GM12878 (cell line): ENCODE data around the gene ATRN. TPM values are rescaled to one million over a fixed set of nuclear protein-coding genes. Genes with fewer than 3 reads are reported as not detected.

Experiments used
- ATAC-seq: fragments of 200-7000 bp; cut with Tn5 transposase; 3 replicates; pipeline ENCODE4 v1.9.1; 2020; ENCODE audit warnings: mild to moderate bottlenecking, moderate library complexity
- BruUV-seq: library from RNA; stranded (reverse); fragments of 400-500 nt; replicated peaks from 2 replicates; lab custom pipeline; 2021; lab: Mats Ljungman, UMichigan
- CTCF ChIA-PET: fragments of 300-600 bp; sonication (Branson Sonifier 250); formaldehyde crosslinking; extraction: SDS; loops from one replicate; lab custom pipeline; 2021; ENCODE audit warnings: inconsistent platforms; lab: Yijun Ruan, JAX
- POLR2A ChIA-PET: fragments of 350-600 bp; formaldehyde crosslinking; extraction: SDS; loops from one replicate; lab custom pipeline; 2021; ENCODE audit warnings: inconsistent platforms; lab: Charles Lee
- RAD21 ChIA-PET: fragments of 300-600 bp; sonication (Branson Sonifier 250); formaldehyde crosslinking; loops from one replicate; lab custom pipeline; 2023; ENCODE audit warnings: antibody characterized with exemption; ENCODE audit not compliant: unreplicated experiment; lab: Charles Lee
- SMC1A ChIA-PET: fragments of 300-600 bp; sonication (Branson Sonifier 250); formaldehyde crosslinking; loops from one replicate; lab custom pipeline; 2023; ENCODE audit not compliant: unreplicated experiment, uncharacterized antibody; lab: Charles Lee
- DNase-seq: peaks from one replicate; pipeline ENCODE4 v3.0.0-alpha.2; 2011; ENCODE audit warnings: low read depth, low spot score
- FAIRE-seq: peaks from 3 replicates; lab custom pipeline; 2011; peaks lifted over from hg19 to GRCh38; lab: Jason Lieb, UNC
- H2AFZ ChIP-seq: 2 replicates; pipeline ENCODE4 v1.6.0; 2011; ENCODE audit warnings: low read depth, low read length, control low read depth; ENCODE audit not compliant: control insufficient read depth
- H3K27ac ChIP-seq: 2 replicates; pipeline ENCODE4 v1.5.1; 2011; ENCODE audit warnings: control low read depth; ENCODE audit not compliant: control insufficient read depth, insufficient read depth
- H3K27me3 ChIP-seq, 2 experiments: replicated peaks in 1 of 2; 2 replicates each; pipeline versions ENCODE4 v1.6.0 to v1.6.1; 2011; ENCODE audit warnings: low read length in 1 of 2; ENCODE audit not compliant: control insufficient read depth in 2 of 2, insufficient read depth in 2 of 2
- H3K36me3 ChIP-seq, 2 experiments: 2 replicates each; pipeline ENCODE4 v1.5.1; 2011; ENCODE audit warnings: low read length in 1 of 2; ENCODE audit not compliant: control insufficient read depth in 2 of 2, insufficient read depth in 2 of 2
- H3K4me1 ChIP-seq: 2 replicates; pipeline ENCODE4 v1.6.1; 2011; ENCODE audit warnings: mild to moderate bottlenecking, low read length, moderate library complexity, mixed read lengths; ENCODE audit not compliant: control insufficient read depth, insufficient read depth
- H3K4me2 ChIP-seq: 2 replicates; pipeline ENCODE4 v1.6.0; 2011; ENCODE audit warnings: control low read depth; ENCODE audit not compliant: control insufficient read depth, insufficient read depth
- H3K4me3 ChIP-seq: fragments of 200-600 bp; sonication (generic); 2 replicates; pipeline ENCODE4 v1.5.1; 2016
- H3K79me2 ChIP-seq: 2 replicates; pipeline ENCODE4 v1.6.0; 2011; ENCODE audit warnings: low read length; ENCODE audit not compliant: control insufficient read depth, insufficient read depth
- H3K9ac ChIP-seq: 2 replicates; pipeline ENCODE4 v1.8.0; 2011; ENCODE audit warnings: low read length, control low read depth, mixed read lengths; ENCODE audit not compliant: control insufficient read depth, insufficient read depth
- H3K9me3 ChIP-seq: replicated peaks from 3 replicates; pipeline ENCODE4 v1.5.1; 2011; ENCODE audit warnings: mild to moderate bottlenecking, low read length; ENCODE audit not compliant: control insufficient read depth, insufficient read depth
- H4K20me1 ChIP-seq: 2 replicates; pipeline ENCODE4 v1.6.0; 2011; ENCODE audit not compliant: control insufficient read depth, insufficient read depth
- BMI1 ChIP-seq: fragments of 450-650 bp; IDR thresholded peaks from 2 replicates; pipeline ENCODE4 v1.6.1; 2016; ENCODE audit warnings: mild to moderate bottlenecking, moderate library complexity, borderline replicate concordance
- BRCA1 ChIP-seq: IDR thresholded peaks from 2 replicates; pipeline ENCODE4 v1.6.1; 2011; ENCODE audit warnings: low read depth, low read length, improper control_type of control experiment
- CEBPB ChIP-seq, 2 experiments: fragments of 150-350 bp in 1 of 2; IDR thresholded peaks; 2 replicates each; pipeline ENCODE4 v1.6.1; 2012 to 2014; ENCODE audit warnings: low read depth in 2 of 2, low read length in 2 of 2, borderline replicate concordance in 1 of 2, inconsistent platforms in 1 of 2
- EZH2 ChIP-seq: IDR thresholded peaks from 2 replicates; pipeline ENCODE4 v1.6.1; 2012; ENCODE audit warnings: low read depth, mild to moderate bottlenecking, control low read depth, inconsistent platforms, low read length, borderline replicate concordance; ENCODE audit not compliant: control insufficient read depth
- KLF5 ChIP-seq: fragments of 450-650 bp; IDR thresholded peaks from 2 replicates; pipeline ENCODE4 v1.6.1; 2014; ENCODE audit warnings: mild to moderate bottlenecking; ENCODE audit not compliant: partially characterized antibody
- LARP7 ChIP-seq: fragments of 450-650 bp; IDR thresholded peaks from 2 replicates; pipeline ENCODE4 v1.6.1; 2017; ENCODE audit warnings: mild to moderate bottlenecking
- MEF2A ChIP-seq: IDR thresholded peaks from 2 replicates; pipeline ENCODE4 v1.6.1; 2011; ENCODE audit warnings: low read depth, mild to moderate bottlenecking, low read length, moderate library complexity; ENCODE audit not compliant: insufficient read depth
- MTA2 ChIP-seq: fragments of 450-650 bp; IDR thresholded peaks from 2 replicates; pipeline ENCODE4 v1.6.1; 2016; ENCODE audit warnings: low read depth, mild to moderate bottlenecking, moderate library complexity
- NFYB ChIP-seq: IDR thresholded peaks from 2 replicates; pipeline ENCODE4 v1.6.1; 2011; ENCODE audit warnings: low read depth, mild to moderate bottlenecking, low read length, improper control_type of control experiment, moderate library complexity; ENCODE audit not compliant: insufficient read depth
- POLR2A ChIP-seq: IDR thresholded peaks from 2 replicates; pipeline ENCODE4 v1.6.1; 2011; ENCODE audit warnings: low read depth, mild to moderate bottlenecking, low read length
- POU2F2 ChIP-seq: IDR thresholded peaks from 3 replicates; pipeline ENCODE4 v1.6.1; 2011; ENCODE audit warnings: low read depth, mild to moderate bottlenecking, low read length, borderline replicate concordance
- RUNX3 ChIP-seq: IDR thresholded peaks from 2 replicates; pipeline ENCODE4 v1.6.1; 2012; ENCODE audit warnings: low read length, inconsistent platforms
- SREBF1 ChIP-seq: IDR thresholded peaks from 2 replicates; pipeline ENCODE4 v1.6.1; 2012; ENCODE audit warnings: mild to moderate bottlenecking, low read length
- STAT3 ChIP-seq: IDR thresholded peaks from 2 replicates; pipeline ENCODE4 v1.6.1; 2011; ENCODE audit warnings: low read depth, low read length, improper control_type of control experiment
- YBX1 ChIP-seq: fragments of 450-650 bp; IDR thresholded peaks from 2 replicates; pipeline ENCODE4 v1.6.1; 2016; ENCODE audit warnings: antibody characterized with exemption
- ZZZ3 ChIP-seq: IDR thresholded peaks from 2 replicates; pipeline ENCODE4 v1.6.1; 2011; ENCODE audit warnings: low read depth; ENCODE audit not compliant: control insufficient read depth, insufficient read length
- WGBS: methylation state at CpG from one replicate; pipeline ENCODE4 v1.1.6; 2016; ENCODE audit warnings: low lambda C conversion rate; ENCODE audit not compliant: insufficient replicate concordance, insufficient coverage; ENCODE audit errors: missing lambda C conversion rate; 5-methylcytosine and 5-hydroxymethylcytosine counted together
- in situ Hi-C: fragments of 300-500 bp; cut with MboI; formaldehyde crosslinking; loops from 9 replicates; pipeline ENCODE4 v1.14.3; 2018; ENCODE audit warnings: mixed read lengths
- intact Hi-C: fragments of 100-400 bp; cut with micrococcal nuclease; formaldehyde crosslinking; loops from one replicate; pipeline ENCODE4 v1.14.2; 2022; ENCODE audit not compliant: unreplicated experiment
- polyA plus RNA-seq, 11 experiments: library from polyadenylated mRNA; depleted of rRNA in 4 of 11; unstranded in 6 of 11; stranded (reverse) in 5 of 11; fragments of >200 nt; fragmentation: Nextera tagmentation in 4 of 11; fragmentation: Illumina TruSeq in 1 of 11; extraction: Ambion mirVana in 4 of 11; extraction: Trizol in 1 of 11; gene quantifications; 1 replicate in 1 of 11; 2 replicates in 10 of 11; pipeline versions ENCODE4 v1.2.1 to v1.2.3, GENCODE V29; 2011 to 2016; ENCODE audit warnings: inconsistent platforms in 2 of 11, missing spikeins in 2 of 11, low read depth in 1 of 11
- total RNA-seq, 4 experiments: library from RNA; depleted of rRNA in 3 of 4; stranded (reverse); fragments of >200 nt in 3 of 4; fragmentation: Illumina TruSeq in 1 of 4; extraction: Trizol in 1 of 4; gene quantifications; 2 replicates each; pipeline versions ENCODE4 v1.2.1 to v1.2.3, GENCODE V29; 2013 to 2021
- TF ChIP-seq, protein P1 (sequence below): IDR thresholded peaks from 2 replicates; pipeline ENCODE4 v1.6.1; 2011; ENCODE audit warnings: low read depth, mild to moderate bottlenecking, low read length, moderate library complexity, borderline replicate concordance; ENCODE audit errors: extremely low read depth
- TF ChIP-seq, protein P2 (sequence below): fragments of 450-650 bp; formaldehyde crosslinking; IDR thresholded peaks from 2 replicates; pipeline ENCODE4 v1.4.0; 2020; ENCODE audit warnings: mild to moderate bottlenecking, moderate library complexity

The ATRN gene
- total and polyA plus RNA-seq, 10 of the 15 experiments (the other 5 are each of a cell fraction or from before 2014, with no cell fraction given), result 0.71 to 11.6 (median 6.9) TPM

DNA sequence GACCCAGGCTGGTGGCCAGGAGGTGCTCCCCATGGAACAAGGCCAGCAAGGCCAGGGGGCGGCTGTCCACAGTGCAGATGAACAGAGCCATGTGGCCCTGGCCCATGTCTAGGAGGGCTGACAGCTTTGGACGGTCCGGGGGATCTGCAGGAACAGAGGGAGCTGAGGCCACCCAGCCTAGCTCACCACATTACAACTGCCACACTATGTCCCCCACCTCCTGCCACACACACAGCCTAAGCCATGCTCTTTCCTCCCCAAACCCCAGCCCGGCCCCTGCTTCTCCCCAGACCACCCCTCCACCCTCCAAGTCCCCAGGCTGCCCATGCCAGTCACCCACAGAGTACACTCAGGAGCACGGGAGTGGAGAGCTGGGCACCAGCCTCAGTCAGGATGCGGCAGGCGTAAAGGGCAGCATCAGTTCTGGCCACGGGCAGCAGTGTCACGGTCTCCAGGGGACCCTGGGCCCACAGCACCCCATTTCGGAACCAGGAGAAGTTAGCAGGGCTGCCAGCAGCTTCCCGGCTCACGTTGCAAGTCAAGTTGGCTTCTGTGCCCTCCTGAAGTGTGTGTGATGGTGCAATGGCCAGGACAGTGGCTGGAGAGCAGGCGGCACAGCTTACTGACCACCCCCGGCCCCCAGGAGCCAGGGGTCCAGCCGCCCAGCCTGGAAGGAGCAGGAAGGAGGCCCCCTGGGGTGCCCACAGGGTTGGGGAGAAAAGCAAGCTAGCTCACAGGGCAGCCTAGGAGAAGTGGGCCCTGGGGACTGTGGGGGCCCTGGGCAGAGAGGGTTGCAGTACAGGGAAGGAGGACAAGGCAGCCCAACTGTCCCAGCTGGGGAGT lies 226.1 kb downstream of the ATRN start:
- Histone ChIP-seq H3K4me2 (no peak overlapping the region), H3K27me3 (no peaks in the 10 kb centered on the region; a peak in 1 of 4 replicates), H3K27ac (no peak overlapping the region), H2AFZ (no peak overlapping the region), H3K4me3 (no peak overlapping the region), H3K9me3 (peaks cover 1% of the 10 kb centered on the region; the same call in 1 of the 3 replicates), H3K79me2 (no peaks in the 10 kb centered on the region), H4K20me1 (no peaks in the 10 kb centered on the region), H3K4me1 (no peaks in the 10 kb centered on the region), H3K9ac (no peak overlapping the region), H3K36me3 (no peaks in the 10 kb centered on the region)
- CTCF ChIA-PET, result interaction anchor here (0.7 to 2.3 kb wide), 3 partner anchors 10 to 20 kb away, joined by 3 to 8 read pairs (median 5); no protein-coding TSS in a partner anchor
- FAIRE-seq (no peak), ATAC-seq (no peak), DNase-seq (no peak)
- in situ Hi-C loops (no loop called here), intact Hi-C loops (no loop called here)
- RAD21 ChIA-PET, result interaction anchor here (0.7 to 1.6 kb wide), 2 partner anchors 14 to 21 kb away, joined by 3 read pairs; no protein-coding TSS in a partner anchor
- BruUV-seq, result no TSS peak
- WGBS, result 41% methylated on average over 14 of the region's 15 CpGs
- no peak for TF ChIP-seq MEF2A
- no peak for TF ChIP-seq STAT3
- no peak for TF ChIP-seq KLF5
- TF ChIP-seq MTA2, result no peak
- TF ChIP-seq BMI1, result no peak
- TF ChIP-seq, protein P1, sequence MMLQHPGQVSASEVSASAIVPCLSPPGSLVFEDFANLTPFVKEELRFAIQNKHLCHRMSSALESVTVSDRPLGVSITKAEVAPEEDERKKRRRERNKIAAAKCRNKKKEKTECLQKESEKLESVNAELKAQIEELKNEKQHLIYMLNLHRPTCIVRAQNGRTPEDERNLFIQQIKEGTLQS, result no peak
- no peak for TF ChIP-seq CEBPB (IDR thresholded peaks at IDR 0.05; ENCODE audit: borderline replicate concordance in 1 of 2, low read depth in 2 of 2, low read length in 2 of 2)
- no peak for TF ChIP-seq ZZZ3
- no peak for TF ChIP-seq SREBF1
- TF ChIP-seq POU2F2, result no peak
- TF ChIP-seq POLR2A, result no peak
- TF ChIP-seq, protein P2, sequence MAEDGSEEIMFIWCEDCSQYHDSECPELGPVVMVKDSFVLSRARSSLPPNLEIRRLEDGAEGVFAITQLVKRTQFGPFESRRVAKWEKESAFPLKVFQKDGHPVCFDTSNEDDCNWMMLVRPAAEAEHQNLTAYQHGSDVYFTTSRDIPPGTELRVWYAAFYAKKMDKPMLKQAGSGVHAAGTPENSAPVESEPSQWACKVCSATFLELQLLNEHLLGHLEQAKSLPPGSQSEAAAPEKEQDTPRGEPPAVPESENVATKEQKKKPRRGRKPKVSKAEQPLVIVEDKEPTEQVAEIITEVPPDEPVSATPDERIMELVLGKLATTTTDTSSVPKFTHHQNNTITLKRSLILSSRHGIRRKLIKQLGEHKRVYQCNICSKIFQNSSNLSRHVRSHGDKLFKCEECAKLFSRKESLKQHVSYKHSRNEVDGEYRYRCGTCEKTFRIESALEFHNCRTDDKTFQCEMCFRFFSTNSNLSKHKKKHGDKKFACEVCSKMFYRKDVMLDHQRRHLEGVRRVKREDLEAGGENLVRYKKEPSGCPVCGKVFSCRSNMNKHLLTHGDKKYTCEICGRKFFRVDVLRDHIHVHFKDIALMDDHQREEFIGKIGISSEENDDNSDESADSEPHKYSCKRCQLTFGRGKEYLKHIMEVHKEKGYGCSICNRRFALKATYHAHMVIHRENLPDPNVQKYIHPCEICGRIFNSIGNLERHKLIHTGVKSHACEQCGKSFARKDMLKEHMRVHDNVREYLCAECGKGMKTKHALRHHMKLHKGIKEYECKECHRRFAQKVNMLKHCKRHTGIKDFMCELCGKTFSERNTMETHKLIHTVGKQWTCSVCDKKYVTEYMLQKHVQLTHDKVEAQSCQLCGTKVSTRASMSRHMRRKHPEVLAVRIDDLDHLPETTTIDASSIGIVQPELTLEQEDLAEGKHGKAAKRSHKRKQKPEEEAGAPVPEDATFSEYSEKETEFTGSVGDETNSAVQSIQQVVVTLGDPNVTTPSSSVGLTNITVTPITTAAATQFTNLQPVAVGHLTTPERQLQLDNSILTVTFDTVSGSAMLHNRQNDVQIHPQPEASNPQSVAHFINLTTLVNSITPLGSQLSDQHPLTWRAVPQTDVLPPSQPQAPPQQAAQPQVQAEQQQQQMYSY (CRISPR knock-in tag), result no peak
- no peak for TF ChIP-seq RUNX3
- no peak for TF ChIP-seq NFYB
- no peak for TF ChIP-seq YBX1
- TF ChIP-seq LARP7, result no peak
- no peak for TF ChIP-seq EZH2
- TF ChIP-seq BRCA1, result no peak
- SMC1A ChIA-PET, result no interaction called here
- POLR2A ChIA-PET, result no interaction called here
